Activated T-helper 2 cell treated with anti-CD3 and anti-CD28 coated beads, Interferon-gamma antibody, Interleukin-2, Interleukin-4, amounts not matched to agents 10 μg/mL and 5 μg/mL and 100 μg/mL, durations not matched to agents 14 hours and 24 hours and 36 hours (primary cell): ENCODE data around the gene RHOBTB3. TPM values are rescaled to one million over a fixed set of nuclear protein-coding genes. Genes with fewer than 3 reads are reported as not detected.

Experiments used
- DNase-seq: peaks from one replicate; pipeline ENCODE4 v3.0.0; 2021; ENCODE audit warnings: low spot score
- H3K27ac Mint-ChIP-seq: one replicate; pipeline ENCODE4 v1.8.0; 2021; ENCODE audit warnings: mixed read lengths
- H3K27me3 Mint-ChIP-seq: one replicate; pipeline ENCODE4 v1.8.0; 2021; ENCODE audit warnings: low read depth, mixed read lengths
- H3K36me3 Mint-ChIP-seq: one replicate; pipeline ENCODE4 v1.8.0; 2021; ENCODE audit warnings: low read depth, mixed read lengths
- H3K4me1 Mint-ChIP-seq: one replicate; pipeline ENCODE4 v1.8.0; 2021; ENCODE audit warnings: low read depth, mixed read lengths
- H3K4me3 Mint-ChIP-seq: one replicate; pipeline ENCODE4 v1.8.0; 2021; ENCODE audit warnings: low read depth, mild to moderate bottlenecking, moderate library complexity, mixed read lengths
- H3K9me3 Mint-ChIP-seq: one replicate; pipeline ENCODE4 v1.8.0; 2021; ENCODE audit warnings: mixed read lengths
- intact Hi-C: fragments of 100-400 bp; cut with micrococcal nuclease; formaldehyde crosslinking; loops from one replicate; pipeline ENCODE4 v1.15.1; 2023
- total RNA-seq: library from RNA; stranded (reverse); gene quantifications from 2 replicates; pipeline ENCODE4 v1.2.3, GENCODE V29; 2022

RHOBTB3 gene
- total RNA-seq, 1 donor from 2014 or later = 0.57 TPM

GRCh38 chr5:95843733-95844223 is 112.6 kb downstream of the RHOBTB3 start:
- Mint-ChIP-seq H3K4me3 (no peak overlapping the region), H3K27me3 (peaks cover 4% of the 10 kb centered on the region), H3K9me3 (no peaks in the 10 kb centered on the region), H3K4me1 (peaks cover 25% of the 10 kb centered on the region), H3K27ac (no peak overlapping the region), H3K36me3 (no peaks in the 10 kb centered on the region)
- intact Hi-C loops = loop anchor here (1.0 to 5.0 kb wide), 7 partner anchors 8 to 199 kb away; partner anchors contain the start of gene GLRX
- DNase-seq = no peak

- no peak for DNase-seq
- H3K27ac Mint-ChIP-seq = no peak overlapping the region
- intact Hi-C loops = loop anchor here (5.0 kb wide), 1 partner anchor 878 kb away; no protein-coding TSS in a partner anchor
- H3K4me3 Mint-ChIP-seq = no peak overlapping the region
- H3K36me3 Mint-ChIP-seq = no peaks in the 10 kb centered on the region
- peaks cover 6% of the 10 kb centered on the region for H3K27me3 Mint-ChIP-seq
- H3K4me1 Mint-ChIP-seq = peaks cover 25% of the 10 kb centered on the region
- H3K9me3 Mint-ChIP-seq = no peaks in the 10 kb centered on the region
Observed at GRCh38 chr5:95845391-95845790, 114.3 kb downstream of the RHOBTB3 start.

Other genes starting within 250 kb of the RHOBTB3 start
- 60.2 and 61.6 TPM in 2 replicates for gene SKIC3, start 176.4 kb upstream of the RHOBTB3 start, total RNA-seq
- 4.0 and 4.6 TPM in 2 replicates for gene ARSK, start 176.2 kb upstream of the RHOBTB3 start, total RNA-seq
- gene GPR150, start 111.2 kb upstream of the RHOBTB3 start, total RNA-seq = 0.11 and 0.14 TPM in 2 replicates
- 0.94 and 2.9 TPM in 2 replicates for gene RFESD, start 84.6 kb upstream of the RHOBTB3 start, total RNA-seq
- gene SPATA9, start 48.3 kb upstream of the RHOBTB3 start, total RNA-seq = not detected in 2 replicates
- 14.9 and 18.5 TPM in 2 replicates for gene GLRX, start 91.4 kb downstream of the RHOBTB3 start, total RNA-seq
- 124 and 135 TPM in 2 replicates for gene ELL2, start 230.5 kb downstream of the RHOBTB3 start, total RNA-seq